SH-SY5Y (cell line): Measurements from ENCODE around the gene CHCHD3.

Experiments
- GATA2 ChIP-seq: IDR thresholded peaks from 2 replicates; pipeline ENCODE4 v1.6.1; 2011; ENCODE audit warnings: mild to moderate bottlenecking, low read depth, low read length
- GATA3 ChIP-seq: IDR thresholded peaks from 2 replicates; pipeline ENCODE4 v1.6.1; 2011; ENCODE audit warnings: low read depth, mild to moderate bottlenecking, low read length, moderate library complexity

DNA sequence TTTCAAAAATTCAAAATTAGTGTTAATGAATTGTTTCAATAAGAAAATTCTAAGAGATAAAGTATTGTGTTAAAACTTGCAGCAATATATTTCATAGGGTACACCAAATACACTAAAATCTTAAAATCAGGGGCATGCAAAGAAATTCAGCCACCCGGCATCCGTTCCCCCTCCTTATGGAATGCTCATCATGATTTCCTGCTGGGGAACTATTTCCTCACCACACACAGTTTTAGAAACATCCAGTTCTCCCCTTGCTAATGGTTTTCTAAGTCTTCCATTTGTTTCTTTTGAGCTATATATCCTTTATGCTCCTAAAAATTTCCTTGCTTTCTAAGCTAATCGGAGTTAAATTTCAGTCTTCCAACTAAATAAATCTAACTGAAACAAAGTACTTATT lies 60.7 kb downstream of the CHCHD3 start:
- no peak for TF ChIP-seq GATA3
- no peak for TF ChIP-seq GATA2
